ENCODE data around the gene EVX1. TPM values are rescaled to one million over a fixed set of nuclear protein-coding genes. Genes with fewer than 3 reads are reported as not detected.

Gene EVX1
- total and polyA plus RNA-seq, 2 of the 8 experiments (the other 6 are each of a cell fraction or from before 2014, with no cell fraction given): not detected

- TF ChIP-seq RBBP5 (IDR thresholded peaks at IDR 0.05; ENCODE audit: borderline replicate concordance, low read depth, low read length): 0 out of 2 replicates have a peak, but pooled peaks have one; percentile 6
- TF ChIP-seq POU5F1 (IDR thresholded peaks at IDR 0.05; ENCODE audit: low read depth, low read length): no peak
- no peak for TF ChIP-seq MAX (IDR thresholded peaks at IDR 0.05)
- TF ChIP-seq RNF2 (IDR thresholded peaks at IDR 0.05; ENCODE audit: borderline replicate concordance, low read depth, low read length, missing control alignments, poor library complexity, severe bottlenecking): peak; percentile 76
- TF ChIP-seq CBX8 (IDR thresholded peaks at IDR 0.05; ENCODE audit: borderline replicate concordance, low read depth, low read length): 0 out of 2 replicates have a peak, but pooled peaks have one; percentile 50
- peak; percentile 89 for TF ChIP-seq SUZ12 (IDR thresholded peaks at IDR 0.05; ENCODE audit: low read length)
- TF ChIP-seq KDM1A (IDR thresholded peaks at IDR 0.05; ENCODE audit: borderline replicate concordance, low read length): no peak
Observed at GRCh38 chr7:27243340-27244163, 950 bp downstream of the EVX1 start (continued).

Measured in H1 (cell line).